ENCODE results near the gene NXNL1. TPM values are rescaled to one million over a fixed set of nuclear protein-coding genes. Genes with fewer than 3 reads are reported as not detected.
A peak's percentile ranks its signal among the peaks of the same experiment; 100 is the strongest.

The NXNL1 gene
- total and polyA plus RNA-seq, 8 donors = 0.28 TPM; not detected in 7

- Histone ChIP-seq H3K9me3 (no peaks in the 10 kb centered on the region), H3K4me3 (no peak overlapping the region), H3K4me1 (peaks cover 0 to 12% of the 10 kb centered on the region in 2 donors), H3K27me3 (peaks cover 0 to 41% of the 10 kb centered on the region in 2 donors), H3K36me3 (no peaks in the 10 kb centered on the region), H3K27ac (no peak overlapping the region)
- intact Hi-C loops (cut with DNase I) = no loop called here
- no peak for TF ChIP-seq CTCF (IDR thresholded peaks at IDR 0.05)
- ATAC-seq (no peak), DNase-seq (peak in 1 of 4 donors; percentile 14)
These were observed 13.0 kb downstream of the NXNL1 start for GRCh38 chr19:17447704-17448130.

DNA sequence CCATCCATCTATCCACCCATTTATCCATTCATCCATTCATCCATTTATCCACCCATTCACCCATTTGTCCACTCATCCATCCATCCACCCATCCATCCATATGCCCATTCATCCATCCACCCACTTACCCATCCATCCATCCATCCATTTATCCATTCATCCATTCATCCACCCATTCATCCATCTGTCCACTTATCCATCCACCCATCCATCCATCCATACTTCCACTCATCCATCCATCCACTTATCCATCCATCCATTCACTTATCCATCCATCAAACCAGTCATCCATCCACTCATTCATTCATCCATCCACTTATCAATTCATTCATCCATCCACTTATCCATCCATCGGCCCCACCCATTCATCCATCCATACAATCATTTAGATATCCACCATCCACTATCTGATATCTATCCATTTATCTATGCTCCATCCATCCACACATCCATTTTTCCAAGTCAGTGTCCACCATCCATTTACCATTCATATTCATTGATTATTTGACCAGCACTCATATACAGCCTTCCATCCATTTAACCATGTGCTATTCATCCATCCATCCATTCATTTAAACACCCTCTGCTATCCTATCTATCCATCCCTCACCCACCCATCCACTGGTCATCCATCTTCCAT lies 15.1 kb downstream of the NXNL1 start:
- ATAC-seq = no peak
- H3K36me3 ChIP-seq = no peaks in the 10 kb centered on the region
- no peaks in the 10 kb centered on the region for H3K9me3 ChIP-seq
- DNase-seq = no peak
- no peak overlapping the region for H3K27ac ChIP-seq
- H3K27me3 ChIP-seq = peaks cover 0 to 35% of the 10 kb centered on the region in 2 donors
- peaks cover 0 to 12% of the 10 kb centered on the region in 2 donors for H3K4me1 ChIP-seq
- no peak overlapping the region for H3K4me3 ChIP-seq
- TF ChIP-seq CTCF (IDR thresholded peaks at IDR 0.05) = no peak
- intact Hi-C loops (cut with DNase I) = no loop called here

DNA sequence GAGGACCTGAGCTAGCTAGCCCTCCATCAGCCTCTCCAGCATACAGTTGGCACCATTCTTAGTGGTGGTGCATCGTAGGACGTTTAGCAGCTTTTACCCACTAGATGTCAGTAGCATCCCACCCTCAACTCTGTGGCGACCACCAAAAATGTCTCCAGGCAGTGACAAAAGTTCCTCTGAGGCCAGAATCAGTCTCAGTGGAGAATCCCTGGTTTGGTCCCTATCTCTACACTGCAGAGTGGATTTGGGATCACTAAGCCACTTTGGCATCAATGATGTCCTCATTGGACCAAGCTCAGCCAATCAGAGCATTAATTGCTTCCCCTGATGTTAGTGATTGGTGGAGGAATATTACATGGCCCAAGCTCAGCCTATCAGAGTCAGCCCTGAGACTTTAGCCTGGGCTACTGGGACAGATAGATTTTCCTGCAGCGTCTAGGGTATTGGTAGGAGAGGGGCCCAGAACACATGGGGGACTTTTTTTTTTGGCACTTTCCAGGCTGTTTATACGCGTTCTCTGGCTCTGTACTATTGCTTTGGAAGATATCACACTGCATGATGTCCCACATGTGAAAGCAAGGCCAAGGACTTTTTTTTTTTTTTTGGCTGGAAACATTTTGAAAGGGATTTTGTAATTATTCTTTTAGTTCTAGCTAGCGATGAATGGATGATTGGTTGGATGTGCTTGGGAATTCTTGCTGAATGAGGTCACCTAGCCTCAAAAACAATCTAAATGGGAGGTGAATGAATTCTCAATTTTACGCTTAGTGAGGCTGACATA lies 19.3 kb downstream of the NXNL1 start:
- DNase-seq = peak in 1 of 4 donors; percentile 30
- TF ChIP-seq CTCF (IDR thresholded peaks at IDR 0.05) = peak in 1 of 2 donors; percentile 17
- Histone ChIP-seq H3K27me3 (no peaks in the 10 kb centered on the region), H3K4me3 (no peak overlapping the region), H3K36me3 (no peaks in the 10 kb centered on the region), H3K27ac (no peak overlapping the region), H3K9me3 (no peaks in the 10 kb centered on the region), H3K4me1 (no peaks in the 10 kb centered on the region)
- intact Hi-C loops (cut with DNase I) = no loop called here
- ATAC-seq = peak; percentile 44

DNA sequence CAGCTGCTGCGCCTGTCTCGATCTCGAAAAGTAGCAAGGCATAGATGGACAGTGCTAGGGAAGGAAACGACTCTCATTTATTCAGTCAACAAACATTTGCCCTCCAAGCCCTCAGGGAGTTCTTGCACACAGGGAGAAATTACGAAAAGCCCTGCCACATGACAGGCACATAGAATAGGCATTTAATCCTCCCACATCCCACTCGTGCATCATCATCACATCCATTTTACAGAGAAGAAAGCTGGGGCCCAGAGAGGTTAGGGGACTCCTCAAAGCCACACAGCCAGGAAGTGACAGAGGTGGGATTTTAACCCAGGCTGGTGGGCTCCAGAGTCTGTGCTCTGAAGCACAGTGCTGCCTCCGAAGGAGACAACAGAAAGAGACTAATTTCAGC lies 23.9 kb downstream of the NXNL1 start:
- DNase-seq (no peak), ATAC-seq (no peak)
- Histone ChIP-seq H3K4me3 (no peak overlapping the region), H3K27me3 (no peaks in the 10 kb centered on the region), H3K4me1 (no peaks in the 10 kb centered on the region), H3K36me3 (no peaks in the 10 kb centered on the region), H3K27ac (no peak overlapping the region), H3K9me3 (no peaks in the 10 kb centered on the region)
- intact Hi-C loops (cut with DNase I) = no loop called here
- TF ChIP-seq CTCF (IDR thresholded peaks at IDR 0.05) = no peak

GRCh38 chr19:17436094-17436873 lies 24.4 kb downstream of the NXNL1 start:
- no peak overlapping the region for H3K27ac ChIP-seq
- H3K9me3 ChIP-seq = no peaks in the 10 kb centered on the region
- ATAC-seq = no peak
- no peak overlapping the region for H3K4me3 ChIP-seq
- H3K36me3 ChIP-seq = no peaks in the 10 kb centered on the region
- intact Hi-C loops (cut with DNase I) = no loop called here
- TF ChIP-seq CTCF (IDR thresholded peaks at IDR 0.05) = no peak
- DNase-seq = peak in 1 of 4 donors; percentile 58
- H3K4me1 ChIP-seq = no peaks in the 10 kb centered on the region
- no peaks in the 10 kb centered on the region for H3K27me3 ChIP-seq

Measured in left lung (tissue), 10 donors.